Testis (tissue), 2 donors: Measurements from ENCODE around the gene PRKAR2A.

ENCODE experiments used
- POLR2A ChIP-seq: fragments of 450-650 bp; IDR thresholded peaks from one replicate; pipeline ENCODE4 v1.6.1; 2017; ENCODE audit warnings: antibody characterized with exemption, mild to moderate bottlenecking, moderate library complexity
- TF ChIP-seq, protein P1 (sequence below), 3 experiments: fragments of 450-650 bp in 2 of 3; fragments of 200-600 bp in 1 of 3; sonication (generic) in 1 of 3; IDR thresholded peaks; one replicate each; pipeline ENCODE4 v1.5.1; 2016 to 2019; ENCODE audit warnings: antibody characterized with exemption in 3 of 3, mild to moderate bottlenecking in 2 of 3, moderate library complexity in 1 of 3

DNA sequence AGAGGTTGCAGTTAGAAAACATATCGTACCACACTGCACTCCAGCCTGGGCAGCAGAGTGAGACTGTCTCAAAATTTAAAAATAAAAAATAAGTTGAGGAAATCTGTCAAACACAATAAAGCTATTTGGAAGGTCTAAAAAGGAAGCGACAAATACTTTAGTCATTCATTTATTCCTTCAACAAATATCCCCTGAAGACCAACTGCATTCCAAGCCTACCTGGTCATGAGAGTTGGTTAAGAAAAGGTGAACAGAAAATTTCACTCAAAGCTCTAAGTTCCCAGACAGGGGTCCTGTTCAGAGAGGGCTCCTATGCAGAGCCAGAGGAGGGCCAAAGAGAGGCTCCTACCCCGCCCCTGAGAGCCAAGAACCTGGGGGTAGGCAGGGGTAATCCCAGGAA is 15.4 kb upstream of the PRKAR2A start:
- TF ChIP-seq, protein P1, sequence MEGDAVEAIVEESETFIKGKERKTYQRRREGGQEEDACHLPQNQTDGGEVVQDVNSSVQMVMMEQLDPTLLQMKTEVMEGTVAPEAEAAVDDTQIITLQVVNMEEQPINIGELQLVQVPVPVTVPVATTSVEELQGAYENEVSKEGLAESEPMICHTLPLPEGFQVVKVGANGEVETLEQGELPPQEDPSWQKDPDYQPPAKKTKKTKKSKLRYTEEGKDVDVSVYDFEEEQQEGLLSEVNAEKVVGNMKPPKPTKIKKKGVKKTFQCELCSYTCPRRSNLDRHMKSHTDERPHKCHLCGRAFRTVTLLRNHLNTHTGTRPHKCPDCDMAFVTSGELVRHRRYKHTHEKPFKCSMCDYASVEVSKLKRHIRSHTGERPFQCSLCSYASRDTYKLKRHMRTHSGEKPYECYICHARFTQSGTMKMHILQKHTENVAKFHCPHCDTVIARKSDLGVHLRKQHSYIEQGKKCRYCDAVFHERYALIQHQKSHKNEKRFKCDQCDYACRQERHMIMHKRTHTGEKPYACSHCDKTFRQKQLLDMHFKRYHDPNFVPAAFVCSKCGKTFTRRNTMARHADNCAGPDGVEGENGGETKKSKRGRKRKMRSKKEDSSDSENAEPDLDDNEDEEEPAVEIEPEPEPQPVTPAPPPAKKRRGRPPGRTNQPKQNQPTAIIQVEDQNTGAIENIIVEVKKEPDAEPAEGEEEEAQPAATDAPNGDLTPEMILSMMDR (IDR thresholded peaks at IDR 0.05): no peak
- TF ChIP-seq POLR2A: no peak
